GM18861 (cell line): Measurements from ENCODE around the gene CPT1C.

Source experiments
- ATAC-seq: cut with Tn5 transposase; IDR thresholded peaks from one replicate; pipeline ENCODE4 v1.9.1; 2021; ENCODE audit not compliant: unreplicated experiment

The CPT1C gene

GRCh38 chr19:49660338-49660961 is 30.5 kb upstream of the CPT1C start:
- no peak for ATAC-seq

DNA sequence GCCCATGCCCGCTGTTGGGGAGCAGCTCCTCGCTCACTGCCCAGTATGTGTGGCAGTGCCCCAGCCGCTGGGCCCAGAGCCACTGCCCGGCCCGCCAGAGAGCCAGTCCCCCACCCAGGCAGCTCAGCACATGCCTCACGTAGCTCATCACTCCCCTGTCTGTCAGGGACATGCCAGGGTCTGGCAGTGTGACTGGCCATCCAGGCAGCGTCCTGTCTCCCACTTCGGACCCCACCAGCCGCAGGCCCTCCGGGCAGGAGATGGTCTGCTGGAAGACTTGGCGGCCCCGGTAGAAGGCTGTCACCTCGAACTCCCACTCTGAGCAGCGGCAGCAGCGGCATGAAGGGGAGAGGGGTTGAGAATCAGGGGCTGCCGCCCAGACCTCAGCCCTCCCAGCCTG is 28.9 kb upstream of the CPT1C start:
- no peak for ATAC-seq

- no peak for ATAC-seq
Measured at GRCh38 chr19:49663224-49663623, 27.7 kb upstream of the CPT1C start.

DNA sequence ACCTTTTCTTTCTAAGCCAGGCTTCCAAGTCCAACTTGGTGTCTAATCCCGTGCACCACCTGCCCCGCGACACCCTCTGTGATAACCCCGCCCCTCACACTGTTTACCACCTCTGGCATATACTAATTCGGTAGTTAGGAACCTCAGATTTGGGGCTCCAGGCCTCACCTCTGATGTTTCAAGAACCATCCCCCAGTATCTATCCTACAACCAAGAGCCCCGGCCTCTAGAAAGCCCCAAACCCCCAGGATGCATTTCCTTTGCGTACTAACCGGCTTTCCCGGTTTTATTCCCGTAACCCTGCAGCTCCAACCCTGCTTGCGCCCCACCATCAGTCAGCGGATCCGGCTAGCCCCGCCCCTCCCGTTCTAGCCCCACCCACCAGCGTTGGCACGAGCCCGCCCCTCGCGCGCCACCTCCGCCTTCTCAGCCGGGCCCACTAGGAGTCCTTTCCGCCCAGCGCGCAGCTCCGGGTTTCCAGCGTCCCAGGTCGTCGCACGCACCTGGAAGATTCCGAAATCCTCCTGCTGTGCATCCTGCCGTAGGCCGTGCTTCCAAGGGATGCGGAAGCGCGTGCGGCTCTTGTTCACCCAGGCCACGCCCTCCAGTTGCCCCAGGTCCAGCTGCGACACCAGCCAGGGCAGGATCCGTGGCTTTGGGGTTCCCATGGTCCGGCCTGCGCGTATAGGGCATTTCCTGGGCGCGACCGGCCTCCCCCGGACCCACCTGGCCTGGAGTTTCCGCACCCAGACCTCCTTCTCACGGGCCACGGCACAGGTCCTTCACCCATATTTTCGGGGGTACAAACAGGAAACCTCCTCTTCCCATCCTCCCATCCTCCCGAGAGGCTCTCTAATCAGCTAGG is 26.5 kb upstream of the CPT1C start:
- ATAC-seq: no peak

DNA sequence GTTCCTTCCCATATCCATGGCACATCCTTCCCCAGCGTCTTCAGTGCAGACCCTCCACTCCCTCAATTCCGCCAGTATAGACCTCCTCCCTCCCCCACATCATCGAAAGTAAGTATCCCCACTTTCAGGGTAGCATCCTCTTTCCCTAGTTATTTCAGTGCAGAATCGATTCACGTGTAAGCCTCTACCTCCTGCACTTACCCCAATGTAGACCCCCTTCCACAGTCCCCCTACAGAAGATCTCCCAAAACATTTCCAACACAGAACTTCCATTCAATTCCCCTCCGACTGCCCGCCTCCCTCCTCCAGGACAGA is 25.9 kb upstream of the CPT1C start:
- no peak for ATAC-seq

DNA sequence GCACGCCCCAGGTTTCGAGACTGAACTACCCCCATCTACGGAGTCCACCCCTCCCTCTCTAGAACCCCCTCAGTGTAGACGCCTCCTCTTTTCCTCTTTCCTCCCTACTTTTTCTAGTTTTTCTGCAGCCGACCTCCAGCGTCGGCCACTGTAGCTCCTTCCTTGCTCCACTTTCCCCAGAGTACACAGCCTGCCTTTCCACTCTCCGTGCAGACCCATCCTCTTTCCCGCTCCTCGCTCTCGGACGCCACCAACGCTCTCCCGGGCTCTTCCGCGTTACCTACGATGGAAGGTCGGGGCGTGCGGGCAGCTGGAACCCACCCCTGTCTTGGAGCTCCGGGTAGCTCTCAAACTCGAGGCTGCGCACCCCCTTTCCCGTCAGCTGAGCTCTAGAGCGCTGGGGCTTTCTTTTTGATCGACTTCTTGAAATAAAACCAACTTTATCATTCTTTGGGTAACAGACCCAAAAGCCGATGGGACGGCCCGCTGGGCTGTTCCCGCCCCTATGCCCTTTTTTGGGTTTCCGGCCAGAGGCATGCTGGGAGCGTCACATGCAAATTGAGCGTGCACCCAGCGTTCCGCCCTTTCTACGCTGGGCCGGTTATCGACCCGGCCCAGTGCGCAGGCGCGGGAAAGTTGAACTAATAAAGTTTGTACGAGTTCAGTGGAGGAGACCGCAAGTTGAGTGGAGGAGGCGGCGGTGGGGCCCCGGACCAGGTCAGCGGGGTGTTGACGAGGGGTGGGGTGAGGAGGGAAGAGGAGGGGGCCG is 25.4 kb upstream of the CPT1C start, which contains the start of the genes BCL2L12 and IRF3:
Gene BCL2L12, plus strand, starts transcription at position 583 of the 769 bp plus-strand sequence. CDS start 760 bp downstream, outside the sequence.
Gene IRF3, minus strand, starts transcription at position 507 of the 769 bp plus-strand sequence. CDS start 1,019 bp downstream, outside the sequence.
- ATAC-seq: peak; percentile 84

- ATAC-seq: no peak
Measured at GRCh38 chr19:49666120-49666444, 24.8 kb upstream of the CPT1C start.

GRCh38 chr19:49667473-49667872 is 23.4 kb upstream of the CPT1C start:
- ATAC-seq: no peak

DNA sequence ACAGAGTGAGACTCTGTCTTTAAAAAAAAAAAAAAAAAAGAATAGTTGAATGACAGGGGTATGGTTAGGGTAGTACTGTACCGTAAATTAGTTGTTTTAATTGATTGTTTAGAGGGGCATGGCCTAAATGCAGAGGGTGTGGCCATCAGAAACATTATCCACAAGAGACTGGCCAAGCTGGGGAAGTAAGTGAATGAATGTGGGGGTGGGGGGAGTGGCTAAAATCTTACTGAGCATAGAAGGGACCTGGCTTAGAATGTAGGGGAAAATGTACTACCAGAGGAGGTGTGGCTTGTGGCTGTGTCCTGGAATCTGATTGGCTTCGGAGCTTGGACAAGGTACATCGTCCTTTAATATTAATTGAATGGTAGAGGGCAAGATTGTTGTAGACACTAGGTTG is 21.4 kb upstream of the CPT1C start:
- no peak for ATAC-seq

DNA sequence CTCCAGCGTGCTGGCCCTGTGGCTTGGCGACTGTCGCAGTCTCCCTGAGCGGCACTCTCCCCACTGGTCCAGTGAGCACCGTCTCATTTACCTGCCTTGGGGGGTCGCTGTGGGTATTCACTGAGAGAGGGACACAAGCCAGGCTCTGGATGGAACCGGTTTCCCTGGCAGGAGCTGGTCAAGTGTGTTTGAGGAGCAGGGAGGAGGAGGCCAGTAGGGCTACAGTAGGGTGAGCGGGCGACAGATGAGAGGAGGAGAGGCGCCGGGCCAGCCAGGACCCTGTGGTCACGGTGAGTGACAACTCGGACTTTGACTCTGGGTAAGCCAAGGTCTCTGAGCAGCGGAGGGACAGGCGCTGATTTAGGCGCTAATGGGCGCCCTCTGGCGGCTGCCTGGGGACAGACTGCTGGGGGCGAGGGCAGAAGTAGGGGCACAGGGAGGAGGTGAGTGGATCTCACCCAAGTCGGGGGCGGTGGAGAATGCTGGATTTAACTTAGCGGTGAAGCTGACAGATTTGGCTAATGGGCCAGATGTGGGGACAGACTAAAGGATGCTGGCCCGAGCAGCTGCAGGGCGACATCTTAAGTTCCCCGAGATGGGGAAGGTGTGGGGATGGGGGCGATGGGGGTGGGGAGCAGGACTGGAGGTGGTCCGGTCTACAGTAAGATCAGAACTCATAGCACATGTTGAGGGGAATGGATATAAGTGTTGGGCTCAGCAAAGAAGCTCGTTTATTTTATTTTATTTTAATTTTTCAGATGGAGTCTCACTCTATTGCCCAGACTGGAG is 18.6 kb upstream of the CPT1C start:
- ATAC-seq: no peak

- no peak for ATAC-seq
Measured at GRCh38 chr19:49676136-49676783, 14.7 kb upstream of the CPT1C start.

GRCh38 chr19:49676784-49677230 is 14.1 kb upstream of the CPT1C start:
- ATAC-seq: peak; percentile 55

DNA sequence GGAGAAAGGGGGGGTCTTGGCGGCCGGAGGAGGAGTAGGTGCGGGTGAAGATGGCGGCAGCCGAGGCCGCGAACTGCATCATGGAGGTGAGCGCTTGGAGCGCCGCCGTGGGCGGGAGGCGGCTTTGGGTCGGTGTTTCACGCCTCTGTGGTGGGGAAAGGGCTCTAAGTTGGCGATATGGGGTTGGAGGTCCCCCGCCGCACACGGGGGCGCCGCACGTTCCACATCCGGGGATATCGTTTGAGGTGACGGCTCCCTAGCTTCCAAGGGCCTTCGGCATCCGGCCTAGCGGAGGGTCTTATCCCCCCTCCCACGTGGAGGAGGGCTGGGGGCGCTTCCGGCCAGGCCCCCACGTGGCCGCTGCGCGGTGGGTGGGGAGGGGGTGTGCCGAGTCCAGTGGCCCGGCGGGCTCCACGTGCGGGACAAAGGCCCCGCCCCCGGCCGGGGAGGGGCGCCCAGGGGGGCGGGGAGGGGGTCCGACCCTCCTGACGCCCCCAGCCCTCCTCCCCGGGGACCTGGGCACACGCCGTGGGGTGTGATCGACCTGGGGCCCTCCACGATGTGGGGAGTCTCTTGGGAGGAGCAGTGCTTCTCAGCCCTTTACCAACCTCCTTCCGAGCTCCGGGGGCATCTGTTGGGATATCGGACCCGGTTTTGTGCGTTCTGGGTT is 13.6 kb upstream of the CPT1C start, which contains the start of gene PRMT1:
Gene PRMT1, plus strand, starts transcription at position 41 of the 670 bp plus-strand sequence. Its CDS starts 10 bp downstream, at position 51.
- no peak for ATAC-seq

DNA sequence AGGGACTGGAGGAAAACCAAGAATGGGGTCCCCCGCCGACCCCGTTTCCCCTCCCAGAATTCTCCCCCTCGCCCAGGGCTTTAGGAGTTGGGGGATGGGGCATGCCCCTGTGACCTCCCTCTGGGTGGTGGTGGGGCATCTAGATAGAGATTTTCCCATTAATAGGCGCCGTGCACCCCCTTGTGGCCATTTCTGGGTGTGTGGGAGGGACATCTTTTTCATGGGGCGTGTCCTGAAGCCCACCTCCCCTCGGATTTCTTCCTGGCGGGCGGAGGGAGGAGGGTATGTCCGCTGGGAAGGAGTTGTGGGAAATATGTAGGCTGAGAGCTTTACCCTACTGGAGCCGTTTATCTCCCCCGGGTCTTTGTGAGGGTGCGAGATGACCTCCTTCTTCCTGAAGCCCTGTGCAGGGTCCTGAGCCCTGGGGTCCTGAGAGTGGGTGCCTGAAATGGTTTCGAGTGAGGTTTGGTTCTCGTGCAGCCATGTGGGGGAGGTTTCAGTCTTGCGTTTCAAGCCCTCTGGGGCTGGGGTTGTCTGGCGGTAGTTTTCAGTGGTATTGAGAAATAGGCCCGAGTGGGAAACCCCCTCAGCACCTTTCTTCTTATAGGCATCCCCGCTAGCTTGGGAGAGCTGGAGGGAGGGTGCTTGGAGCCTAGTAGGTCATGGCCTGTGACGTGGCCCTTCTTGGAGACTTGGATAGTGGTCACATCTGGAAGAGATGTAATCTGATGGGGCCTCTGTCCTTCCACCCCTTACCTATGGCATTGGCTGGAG is 12.8 kb upstream of the CPT1C start:
- no peak for ATAC-seq

DNA sequence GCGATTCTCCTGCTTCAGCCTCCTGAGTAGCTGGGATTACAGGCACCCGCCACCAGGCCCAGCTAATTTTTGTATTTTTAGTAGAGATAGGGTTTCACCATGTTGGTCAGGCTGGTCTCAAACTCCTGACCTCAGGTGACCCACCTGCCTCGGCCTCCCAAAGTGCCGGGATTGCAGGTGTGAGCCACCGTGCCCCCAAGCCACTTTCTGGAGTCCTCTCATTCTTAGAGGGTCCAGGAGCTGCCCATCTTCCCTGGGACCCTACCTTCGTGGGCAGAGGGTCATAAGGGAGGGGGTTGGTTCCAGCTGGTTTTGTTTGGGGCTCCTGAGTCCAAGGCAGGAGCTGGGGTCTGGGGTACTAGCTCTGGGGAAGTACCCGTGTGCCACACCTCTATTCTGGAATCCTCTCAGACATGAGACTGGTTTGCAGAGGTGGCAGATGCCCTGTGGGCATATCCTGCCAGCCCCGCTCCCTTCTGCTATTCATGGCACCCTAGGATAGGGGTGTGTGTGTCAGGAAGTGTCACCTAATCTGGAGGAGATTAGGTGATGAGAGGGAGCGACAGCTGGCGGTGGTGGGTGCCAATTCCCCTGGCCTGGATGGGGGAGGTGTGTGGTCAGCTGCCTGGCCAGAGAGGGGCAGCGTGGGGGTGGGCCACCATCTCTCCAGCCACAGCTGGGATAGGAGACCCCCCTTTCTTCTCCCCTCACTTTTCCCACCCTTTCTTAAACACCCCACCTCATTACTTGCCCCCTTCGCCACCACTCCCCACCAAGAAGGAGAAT is 11.7 kb upstream of the CPT1C start:
- no peak for ATAC-seq

DNA sequence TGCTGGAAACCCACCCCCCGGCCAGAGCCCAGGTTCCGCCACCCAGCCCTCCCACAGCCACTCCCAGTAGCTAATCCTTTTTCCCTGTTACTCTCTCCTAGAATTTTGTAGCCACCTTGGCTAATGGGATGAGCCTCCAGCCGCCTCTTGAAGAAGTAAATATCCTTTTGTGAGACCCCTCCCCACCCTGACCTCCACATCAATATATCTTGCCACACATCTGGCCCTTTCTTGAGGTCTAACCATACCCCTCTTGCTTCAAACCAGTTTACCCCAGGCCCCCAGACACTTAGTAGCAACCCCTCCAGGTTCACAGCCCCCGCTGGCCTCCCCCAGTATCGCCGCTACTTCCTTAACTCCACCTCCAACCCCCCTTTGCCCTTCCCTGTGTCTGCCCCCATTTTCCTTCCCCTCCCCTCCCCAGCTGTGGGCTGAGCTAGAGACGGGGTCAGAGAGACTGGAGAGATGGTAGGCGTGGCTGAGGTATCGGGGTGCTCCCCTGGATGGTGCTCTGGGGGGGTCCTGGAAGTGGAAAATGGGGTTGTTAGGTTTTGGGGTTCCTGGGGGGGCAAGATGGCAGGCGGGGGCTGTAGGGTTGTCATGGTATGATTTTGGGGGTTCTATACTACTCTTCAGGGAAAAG is 11.0 kb upstream of the CPT1C start:
- ATAC-seq: no peak

GRCh38 chr19:49680421-49681351 is 10.2 kb upstream of the CPT1C start:
- ATAC-seq: no peak
